Measurements from ENCODE around the gene CDHR4. TPM values are rescaled to one million over a fixed set of nuclear protein-coding genes. Genes with fewer than 3 reads are reported as not detected.
"Not testable (repeated sequence)": the region's sequence is repeated elsewhere in the genome, so short reads cannot be mapped to it uniquely, and the experiment has no call there.

The CDHR4 gene
- total RNA-seq, 1 donor from 2014 or later, result not detected

- intact Hi-C loops (cut with DNase I), result loop anchor here (5.0 kb wide), 1 partner anchor 63 kb away; the partner anchor contains the start of gene GMPPB
- DNase-seq (ENCODE audit: low spot score), result peak; percentile 78
Measured at GRCh38 chr3:49785565-49786356, 13.9 kb downstream of the CDHR4 start.

- DNase-seq (ENCODE audit: low spot score), result peak; percentile 39
- intact Hi-C loops (cut with DNase I), result not testable (repeated sequence)
Measured at GRCh38 chr3:49782277-49782676, 17.4 kb downstream of the CDHR4 start.

- intact Hi-C loops (cut with DNase I), result no loop called here
- peak; percentile 53 for DNase-seq (ENCODE audit: low spot score)
Measured at GRCh38 chr3:49781415-49782199, 18.1 kb downstream of the CDHR4 start.

- intact Hi-C loops (cut with DNase I), result not testable (repeated sequence)
- DNase-seq (ENCODE audit: low spot score), result peak; percentile 1
Measured at GRCh38 chr3:49780975-49781365, 18.7 kb downstream of the CDHR4 start.

- intact Hi-C loops (cut with DNase I), result no loop called here
Measured at GRCh38 chr3:49780080-49780974, 19.3 kb downstream of the CDHR4 start.

GRCh38 chr3:49779358-49780079 is 20.2 kb downstream of the CDHR4 start:
- intact Hi-C loops (cut with DNase I), result no loop called here
- no peak for DNase-seq (ENCODE audit: low spot score)

More at GRCh38 chr3:49780080-49780974, 19.3 kb downstream of the CDHR4 start:
- DNase-seq (ENCODE audit: low spot score), result no peak

GRCh38 chr3:49776101-49776500 is 23.6 kb downstream of the CDHR4 start:
- intact Hi-C loops (cut with DNase I); DNase-seq (ENCODE audit: low spot score): not testable (repeated sequence)

GRCh38 chr3:49775538-49775937 is 24.1 kb downstream of the CDHR4 start:
- intact Hi-C loops (cut with DNase I), result no loop called here
- no peak for DNase-seq (ENCODE audit: low spot score)

GRCh38 chr3:49772703-49773102 is 27.0 kb downstream of the CDHR4 start:
- intact Hi-C loops (cut with DNase I), result no loop called here
- DNase-seq (ENCODE audit: low spot score), result no peak

GRCh38 chr3:49771340-49771938 is 28.2 kb downstream of the CDHR4 start:
- intact Hi-C loops (cut with DNase I), result no loop called here
- DNase-seq (ENCODE audit: low spot score), result no peak

GRCh38 chr3:49769926-49770325 is 29.7 kb downstream of the CDHR4 start:
- DNase-seq (ENCODE audit: low spot score), result no peak
- intact Hi-C loops (cut with DNase I), result no loop called here

- intact Hi-C loops (cut with DNase I), result no loop called here
Measured at GRCh38 chr3:49769286-49769915, 30.3 kb downstream of the CDHR4 start.

GRCh38 chr3:49763981-49764380 is 35.7 kb downstream of the CDHR4 start:
- intact Hi-C loops (cut with DNase I), result no loop called here
- no peak for DNase-seq (ENCODE audit: low spot score)

More at GRCh38 chr3:49769286-49769915, 30.3 kb downstream of the CDHR4 start:
- DNase-seq (ENCODE audit: low spot score), result no peak

- intact Hi-C loops (cut with DNase I), result no loop called here
Measured at GRCh38 chr3:49761661-49762060, 38.0 kb downstream of the CDHR4 start.

GRCh38 chr3:49759226-49759625 is 40.4 kb downstream of the CDHR4 start:
- intact Hi-C loops (cut with DNase I), result no loop called here
- DNase-seq (ENCODE audit: low spot score), result no peak

More at GRCh38 chr3:49761661-49762060, 38.0 kb downstream of the CDHR4 start:
- no peak for DNase-seq (ENCODE audit: low spot score)

GRCh38 chr3:49757197-49757596 is 42.5 kb downstream of the CDHR4 start:
- intact Hi-C loops (cut with DNase I), result no loop called here
- no peak for DNase-seq (ENCODE audit: low spot score)

GRCh38 chr3:49756036-49756435 is 43.6 kb downstream of the CDHR4 start:
- intact Hi-C loops (cut with DNase I), result no loop called here
- DNase-seq (ENCODE audit: low spot score), result no peak

- intact Hi-C loops (cut with DNase I), result no loop called here
- no peak for DNase-seq (ENCODE audit: low spot score)
Measured at GRCh38 chr3:49754536-49754935, 45.1 kb downstream of the CDHR4 start.
